Pancreas (tissue), 10 donors: ENCODE measurements around the gene UBQLN4. TPM values are rescaled to one million over a fixed set of nuclear protein-coding genes. Genes with fewer than 3 reads are reported as not detected.
"Not testable (repeated sequence)": the region's sequence is repeated elsewhere in the genome, so short reads cannot be mapped to it uniquely, and the experiment has no call there.

Experiments used
- ATAC-seq, 4 donors: fragments of 200-7000 bp; cut with Tn5 transposase; one replicate each; pipeline versions ENCODE4 v1.8.0 to v1.9.1; 2020; ENCODE audit warnings: mild to moderate bottlenecking in 4 of 4, moderate library complexity in 4 of 4
- DNase-seq, 6 donors: peaks; one replicate each; pipeline ENCODE4 v3.0.0-alpha.2; 2020
- FAIRE-seq: peaks from 2 replicates; lab custom pipeline; 2012; peaks lifted over from hg19 to GRCh38; lab: Jason Lieb, UNC
- H3K27ac ChIP-seq, 4 donors: fragments of 200-600 bp; sonication (generic); 1 replicate in 3 of 4; 2 replicates in 1 of 4; pipeline versions ENCODE4 v1.5.0 to v1.8.0; 2020
- H3K27me3 ChIP-seq, 4 donors: fragments of 200-600 bp; one replicate each; pipeline ENCODE4 v1.8.0; 2021
- H3K36me3 ChIP-seq, 3 donors: fragments of 200-600 bp; sonication (generic) in 1 of 3; one replicate each; pipeline versions ENCODE4 v1.5.0 to v1.8.0; 2020 to 2021
- H3K4me1 ChIP-seq, 3 donors: fragments of 200-600 bp; one replicate each; pipeline ENCODE4 v1.8.0; 2021
- H3K4me3 ChIP-seq, 4 donors: fragments of 200-600 bp; sonication (generic) in 2 of 4; one replicate each; pipeline versions ENCODE4 v1.5.0 to v1.8.0; 2020 to 2021
- H3K9me3 ChIP-seq, 4 donors: fragments of 200-600 bp; one replicate each; pipeline ENCODE4 v1.8.0; 2021
- CTCF ChIP-seq, 4 donors: fragments of 200-600 bp; sonication (generic) in 3 of 4; IDR thresholded peaks; one replicate each; pipeline versions ENCODE4 v1.5.0 to v1.8.0; 2021; ENCODE audit warnings: antibody characterized with exemption in 4 of 4
- WGBS, 2 donors: extraction: QIAGEN DNeasy Blood & Tissue Kit; methylation state at CpG; one replicate each; pipeline ENCODE4 v1.1.7; 2013; 5-methylcytosine and 5-hydroxymethylcytosine counted together
- intact Hi-C, 3 donors: fragments of 100-400 bp; cut with DNase I; formaldehyde crosslinking; loops; one replicate each; pipeline versions ENCODE4 v1.11.1 to v1.14.2; 2022
- polyA plus RNA-seq, 2 donors: library from polyadenylated mRNA; stranded (reverse); fragments of 200-250 nt; gene quantifications; one replicate each; pipeline ENCODE4 v1.2.3, GENCODE V29; 2013
- total RNA-seq, 6 donors: library from RNA; stranded (reverse); fragmentation: NEBNext Ultra II Directional in 4 of 6; extraction: Animal tissue kit (Norgen Biotek cat#: 25700) in 4 of 6; gene quantifications; one replicate each; pipeline versions ENCODE4 v1.2.1 to v1.2.4, GENCODE V29; 2021 to 2023
- donor health status: healthy with polysubstance abuse.
- donor health status: DM: no; HTN: no; CAD: no; lungs with moderate emphysema.
- donor health status: DM: no; HTN: no; CAD: no.
- donor health status: control.
- donor health status: control.
- donor health status: Bipolar disorder and iron deficiency.
- donor health status: DM: yes; HTN: yes; CAD: no.
- donor health status: DM: no; HTN: no; CAD: no.
- donor health status: DM: no; HTN: no; CAD: no.
- donor health status: DM: yes; HTN: yes; CAD: no.

Gene UBQLN4
- total and polyA plus RNA-seq, 8 donors, result 14.1 to 28.2 (median 18.4) TPM

GRCh38 chr1:156051011-156051725 lies 2.4 kb downstream of the UBQLN4 start:
- no peak for ATAC-seq

GRCh38 chr1:156050376-156050775 lies 3.2 kb downstream of the UBQLN4 start:
- TF ChIP-seq CTCF (IDR thresholded peaks at IDR 0.05), result no peak
- intact Hi-C loops, result no loop called here
- Histone ChIP-seq H3K27ac (no peak overlapping the region), H3K27me3 (no peaks in the 10 kb centered on the region), H3K9me3 (no peaks in the 10 kb centered on the region), H3K4me3 (no peak overlapping the region), H3K4me1 (peaks cover 0 to under 1% (median 0%) of the 10 kb centered on the region in 3 donors), H3K36me3 (no peaks in the 10 kb centered on the region)
- ATAC-seq, result no peak
- 77 to 86% methylated on average over 4 of the region's 4 CpGs for WGBS, 2 donors
- no peak for DNase-seq
- no peak for FAIRE-seq

More at GRCh38 chr1:156051011-156051725, 2.4 kb downstream of the UBQLN4 start:
- no peak for TF ChIP-seq CTCF (IDR thresholded peaks at IDR 0.05)
- Histone ChIP-seq H3K27ac (no peak overlapping the region), H3K36me3 (no peaks in the 10 kb centered on the region), H3K4me1 (peaks cover 0 to 8% (median 7%) of the 10 kb centered on the region in 3 donors), H3K9me3 (no peaks in the 10 kb centered on the region), H3K27me3 (no peaks in the 10 kb centered on the region), H3K4me3 (no peak overlapping the region)
- intact Hi-C loops, result no loop called here
- no peak for DNase-seq
- no peak for FAIRE-seq
- WGBS, 2 donors, result 90 to 91% methylated on average over 5 to 7 of the region's 7 CpGs

- WGBS, 2 donors, result 88% methylated on average over 3 of the region's 3 CpGs
- H3K9me3 ChIP-seq, result no peaks in the 10 kb centered on the region
- ATAC-seq (no peak), DNase-seq (no peak), FAIRE-seq (no peak)
- H3K4me3 ChIP-seq, result no peak overlapping the region
- no peak overlapping the region for H3K27ac ChIP-seq
- TF ChIP-seq CTCF (IDR thresholded peaks at IDR 0.05), result no peak
- no peaks in the 10 kb centered on the region for H3K36me3 ChIP-seq
- intact Hi-C loops, result no loop called here
- no peaks in the 10 kb centered on the region for H3K27me3 ChIP-seq
- no peaks in the 10 kb centered on the region for H3K4me1 ChIP-seq
Measured at GRCh38 chr1:156048663-156049258, 4.8 kb downstream of the UBQLN4 start.

GRCh38 chr1:156045076-156045475 lies 8.5 kb downstream of the UBQLN4 start:
- intact Hi-C loops, result no loop called here
- DNase-seq, result no peak
- ATAC-seq, result no peak
- WGBS, 2 donors, result 93 to 99% methylated on average over 4 of the region's 4 CpGs
- Histone ChIP-seq H3K9me3 (no peaks in the 10 kb centered on the region), H3K36me3 (peaks cover 0 to 18% (median 5%) of the 10 kb centered on the region in 3 donors), H3K27me3 (no peaks in the 10 kb centered on the region), H3K27ac (no peak overlapping the region), H3K4me3 (no peak overlapping the region), H3K4me1 (no peaks in the 10 kb centered on the region)
- no peak for FAIRE-seq
- TF ChIP-seq CTCF (IDR thresholded peaks at IDR 0.05), result no peak

- WGBS, 2 donors, result 74 to 81% methylated on average over 3 of the region's 3 CpGs
- no peak for TF ChIP-seq CTCF (IDR thresholded peaks at IDR 0.05)
- DNase-seq, result no peak
- no peak for ATAC-seq
- Histone ChIP-seq H3K36me3 (peaks cover 0 to 18% (median 5%) of the 10 kb centered on the region in 3 donors), H3K27me3 (no peaks in the 10 kb centered on the region), H3K27ac (no peak overlapping the region), H3K9me3 (no peaks in the 10 kb centered on the region), H3K4me3 (no peak overlapping the region), H3K4me1 (no peaks in the 10 kb centered on the region)
- intact Hi-C loops, result no loop called here
- no peak for FAIRE-seq
Measured at GRCh38 chr1:156042828-156043227, 10.8 kb downstream of the UBQLN4 start.

- FAIRE-seq, DNase-seq, H3K36me3 ChIP-seq, H3K9me3 ChIP-seq, H3K27me3 ChIP-seq, H3K27ac ChIP-seq, H3K4me1 ChIP-seq, H3K4me3 ChIP-seq, intact Hi-C loops, ATAC-seq: not testable (repeated sequence)
- 86 to 92% methylated on average over 4 of the region's 4 CpGs for WGBS, 2 donors
Measured at GRCh38 chr1:156034991-156035390, 18.6 kb downstream of the UBQLN4 start.
